Breast epithelium (tissue), 4 donors: ENCODE results near the gene HOXB5. TPM values are rescaled to one million over a fixed set of nuclear protein-coding genes. Genes with fewer than 3 reads are reported as not detected.

ENCODE experiments used
- DNase-seq, 2 donors: peaks; one replicate each; pipeline ENCODE4 v3.0.0-alpha.2; 2019; ENCODE audit warnings: low spot score in 2 of 2
- H3K27ac ChIP-seq, 2 donors: fragments of 200-600 bp; sonication (generic) in 1 of 2; one replicate each; pipeline ENCODE4 v1.5.1; 2016 to 2019; ENCODE audit warnings: mild to moderate bottlenecking in 1 of 2
- H3K27me3 ChIP-seq, 2 donors: fragments of 200-600 bp; sonication (generic) in 1 of 2; one replicate each; pipeline versions ENCODE4 v1.5.1 to v1.6.0; 2017 to 2019; ENCODE audit warnings: control low read depth in 1 of 2, mild to moderate bottlenecking in 1 of 2
- H3K36me3 ChIP-seq: fragments of 200-600 bp; one replicate; pipeline ENCODE4 v1.5.1; 2019
- H3K4me1 ChIP-seq, 2 donors: fragments of 200-600 bp; sonication (generic); one replicate each; pipeline ENCODE4 v1.5.1; 2016 to 2019; ENCODE audit warnings: control low read depth in 1 of 2
- H3K4me3 ChIP-seq, 3 donors: fragments of 200-600 bp; sonication (generic); 1 replicate in 2 of 3; 2 replicates in 1 of 3; pipeline ENCODE4 v1.5.1; 2016 to 2019; ENCODE audit warnings: mild to moderate bottlenecking in 3 of 3, moderate library complexity in 2 of 3
- H3K9me3 ChIP-seq, 2 donors: fragments of 200-600 bp; sonication (generic) in 1 of 2; one replicate each; pipeline ENCODE4 v1.5.1; 2016 to 2019; ENCODE audit warnings: control low read depth in 1 of 2
- POLR2A ChIP-seq: fragments of 450-650 bp; IDR thresholded peaks from one replicate; pipeline ENCODE4 v1.6.1; 2016; ENCODE audit warnings: antibody characterized with exemption, mild to moderate bottlenecking, moderate library complexity
- POLR2AphosphoS5 ChIP-seq, 3 donors: sonication (generic); formaldehyde crosslinking; IDR thresholded peaks; one replicate each; pipeline ENCODE4 v1.6.1; 2017; ENCODE audit warnings: antibody characterized with exemption in 3 of 3
- intact Hi-C: fragments of 100-400 bp; cut with DNase I; formaldehyde crosslinking; loops from one replicate; pipeline ENCODE4 v1.15.1; 2023; ENCODE audit warnings: low total_unique reads
- total RNA-seq, 3 donors: library from RNA; depleted of rRNA; stranded (reverse); fragments of >200 nt; gene quantifications; one replicate each; pipeline ENCODE4 v1.1.0, GENCODE V29; 2016
- TF ChIP-seq, protein P1 (sequence below), 3 donors: fragments of 450-650 bp; IDR thresholded peaks; one replicate each; pipeline ENCODE4 v1.5.1; 2016 to 2017; ENCODE audit warnings: antibody characterized with exemption in 3 of 3, mild to moderate bottlenecking in 3 of 3, moderate library complexity in 3 of 3

HOXB5 gene
- total RNA-seq, 3 donors from 2014 or later, result 0.44 to 2.0 (median 1.4) TPM

DNA sequence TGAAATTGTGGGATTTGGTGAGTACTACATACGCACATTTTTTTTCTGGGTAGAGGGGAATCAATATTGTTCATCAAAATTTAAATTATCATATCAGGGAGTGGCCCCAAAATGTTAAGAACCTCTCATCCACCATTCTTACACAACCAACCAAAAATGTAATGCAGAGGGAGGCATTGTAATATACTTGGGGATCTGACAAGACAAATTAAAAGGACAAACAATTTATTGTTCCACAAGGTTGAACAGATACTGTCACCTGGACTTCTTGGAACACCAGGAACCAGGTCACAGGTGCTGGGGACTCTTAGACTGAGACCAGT, 47.2 kb upstream of the HOXB5 start:
- Histone ChIP-seq H3K4me3 (no peak overlapping the region), H3K36me3 (no peaks in the 10 kb centered on the region), H3K27me3 (peaks cover 13 to 99% of the 10 kb centered on the region in 2 donors), H3K27ac (no peak overlapping the region), H3K9me3 (no peaks in the 10 kb centered on the region), H3K4me1 (no peaks in the 10 kb centered on the region)
- intact Hi-C loops, result no loop called here
- TF ChIP-seq POLR2A (no peak), POLR2AphosphoS5 (IDR thresholded peaks at IDR 0.05) (no peak)
- TF ChIP-seq, protein P1, sequence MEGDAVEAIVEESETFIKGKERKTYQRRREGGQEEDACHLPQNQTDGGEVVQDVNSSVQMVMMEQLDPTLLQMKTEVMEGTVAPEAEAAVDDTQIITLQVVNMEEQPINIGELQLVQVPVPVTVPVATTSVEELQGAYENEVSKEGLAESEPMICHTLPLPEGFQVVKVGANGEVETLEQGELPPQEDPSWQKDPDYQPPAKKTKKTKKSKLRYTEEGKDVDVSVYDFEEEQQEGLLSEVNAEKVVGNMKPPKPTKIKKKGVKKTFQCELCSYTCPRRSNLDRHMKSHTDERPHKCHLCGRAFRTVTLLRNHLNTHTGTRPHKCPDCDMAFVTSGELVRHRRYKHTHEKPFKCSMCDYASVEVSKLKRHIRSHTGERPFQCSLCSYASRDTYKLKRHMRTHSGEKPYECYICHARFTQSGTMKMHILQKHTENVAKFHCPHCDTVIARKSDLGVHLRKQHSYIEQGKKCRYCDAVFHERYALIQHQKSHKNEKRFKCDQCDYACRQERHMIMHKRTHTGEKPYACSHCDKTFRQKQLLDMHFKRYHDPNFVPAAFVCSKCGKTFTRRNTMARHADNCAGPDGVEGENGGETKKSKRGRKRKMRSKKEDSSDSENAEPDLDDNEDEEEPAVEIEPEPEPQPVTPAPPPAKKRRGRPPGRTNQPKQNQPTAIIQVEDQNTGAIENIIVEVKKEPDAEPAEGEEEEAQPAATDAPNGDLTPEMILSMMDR (IDR thresholded peaks at IDR 0.05), result no peak
- no peak for DNase-seq

DNA sequence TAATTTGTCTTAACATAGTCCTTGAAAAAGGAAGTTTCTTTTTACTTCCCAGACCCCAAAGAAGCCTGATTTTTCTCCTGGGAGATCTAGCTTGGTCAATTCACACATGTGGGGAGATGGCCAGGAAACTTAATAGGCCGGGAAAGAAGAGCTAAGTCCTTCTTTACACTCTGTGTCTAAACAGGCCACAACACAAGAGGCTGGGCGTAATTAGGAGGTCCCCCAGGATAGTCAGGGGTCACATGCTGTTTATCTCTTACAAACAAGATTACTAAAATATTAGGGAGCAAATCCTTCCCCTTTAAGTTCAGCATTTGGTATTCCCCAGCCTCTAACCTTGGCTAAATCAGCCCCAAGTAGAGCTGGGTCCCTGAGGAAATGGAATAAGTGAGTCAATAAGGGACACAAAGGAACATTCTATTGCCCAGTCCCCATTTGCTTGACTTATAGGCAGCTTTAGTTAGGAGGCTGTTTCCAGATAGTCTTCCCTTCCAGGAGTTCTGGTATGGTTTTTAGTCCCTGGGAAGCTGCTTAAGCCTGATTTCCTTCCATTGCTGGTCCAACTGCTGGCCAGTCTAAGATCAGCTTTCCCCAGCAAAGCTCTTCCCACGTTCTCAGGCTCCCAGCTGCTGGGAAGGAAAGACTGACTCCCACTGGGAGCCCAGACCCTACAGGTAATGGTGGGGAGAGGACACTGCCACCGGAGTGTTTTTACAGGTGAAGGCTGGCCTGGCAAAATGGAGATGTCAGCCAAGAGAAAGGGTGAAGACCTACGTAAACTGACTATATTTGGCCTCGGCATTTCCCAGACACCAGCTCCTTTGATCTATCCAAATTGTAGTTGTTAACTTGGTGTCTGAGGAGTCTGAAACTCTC, 46.6 kb upstream of the HOXB5 start:
- intact Hi-C loops, result no loop called here
- TF ChIP-seq, protein P1 (IDR thresholded peaks at IDR 0.05), result no peak
- TF ChIP-seq POLR2AphosphoS5 (IDR thresholded peaks at IDR 0.05) (no peak), POLR2A (no peak)
- peaks cover 13 to 99% of the 10 kb centered on the region in 2 donors for H3K27me3 ChIP-seq
- no peaks in the 10 kb centered on the region for H3K9me3 ChIP-seq
- no peak overlapping the region for H3K27ac ChIP-seq
- no peak overlapping the region for H3K4me3 ChIP-seq
- no peaks in the 10 kb centered on the region for H3K36me3 ChIP-seq
- DNase-seq, result no peak
- H3K4me1 ChIP-seq, result no peaks in the 10 kb centered on the region

DNA sequence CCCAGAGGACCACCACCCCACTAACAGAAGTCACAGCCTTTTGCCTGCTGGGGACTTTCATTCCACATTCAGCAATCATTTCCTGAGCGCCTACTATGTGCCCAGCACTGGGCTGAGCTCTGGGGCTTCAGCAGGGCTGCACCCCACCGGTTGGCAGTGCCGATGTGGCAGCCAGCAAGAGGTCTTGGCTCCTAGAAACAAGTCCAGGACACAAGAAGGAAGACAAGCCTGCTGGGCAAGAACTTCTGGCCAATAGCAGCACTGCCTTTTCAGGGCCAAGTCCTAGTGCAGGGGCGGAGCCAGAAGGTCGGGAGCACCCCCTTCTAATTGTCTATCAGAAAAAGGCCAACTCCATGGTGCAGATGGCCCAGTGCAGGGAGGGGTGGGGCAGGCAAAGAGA, 45.6 kb upstream of the HOXB5 start:
- H3K4me3 ChIP-seq, result no peak overlapping the region
- intact Hi-C loops, result no loop called here
- no peaks in the 10 kb centered on the region for H3K36me3 ChIP-seq
- no peak overlapping the region for H3K27ac ChIP-seq
- no peaks in the 10 kb centered on the region for H3K9me3 ChIP-seq
- no peak for DNase-seq
- H3K4me1 ChIP-seq, result no peaks in the 10 kb centered on the region
- H3K27me3 ChIP-seq, result peaks cover 13 to 99% of the 10 kb centered on the region in 2 donors
- TF ChIP-seq, protein P1 (IDR thresholded peaks at IDR 0.05), result no peak
- TF ChIP-seq POLR2A, result no peak
- no peak for TF ChIP-seq POLR2AphosphoS5 (IDR thresholded peaks at IDR 0.05)

DNA sequence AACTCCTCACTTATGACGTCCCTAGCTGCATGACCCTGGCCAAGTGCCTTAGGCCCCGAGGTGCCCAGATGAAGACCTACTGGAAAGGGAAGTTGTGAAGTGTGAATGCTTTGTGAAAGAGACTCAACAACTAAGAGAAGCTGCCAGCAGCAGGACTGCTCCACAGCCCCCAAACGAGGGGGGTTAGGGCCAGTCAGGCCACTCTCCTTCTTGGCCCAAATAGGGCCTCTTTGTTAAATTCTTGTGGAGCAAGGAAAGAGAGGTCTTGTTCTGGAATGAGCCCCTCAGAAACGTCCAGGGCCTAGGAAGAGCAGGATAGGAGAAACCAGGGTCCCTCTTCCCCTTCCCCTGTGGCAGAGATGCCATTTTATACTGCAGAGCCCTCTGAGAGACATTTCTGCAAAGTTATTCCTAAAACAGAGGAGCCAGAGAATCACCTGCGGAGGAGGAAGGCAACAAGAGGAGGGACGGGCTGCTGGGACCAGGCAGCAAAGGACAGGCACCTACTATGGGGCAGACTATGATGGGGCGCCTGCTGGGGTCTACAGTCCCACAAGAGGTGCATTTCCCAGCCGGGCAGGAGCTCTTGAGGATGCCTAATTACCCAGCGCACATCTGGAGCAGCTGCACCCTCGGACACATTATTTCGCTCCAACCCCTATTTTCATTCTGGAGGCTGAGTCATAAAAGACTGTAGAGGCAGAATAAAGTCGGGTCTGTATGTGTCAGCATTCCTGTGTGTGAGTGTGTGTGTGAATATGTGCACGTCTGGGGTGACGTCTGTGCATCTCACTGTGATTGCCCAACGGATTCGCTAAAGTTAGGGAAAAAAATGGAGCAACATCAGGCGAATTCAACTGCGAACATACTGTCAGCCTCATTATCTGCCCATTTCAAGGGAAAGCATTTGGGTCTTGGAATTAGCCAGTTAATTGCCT, 44.0 kb upstream of the HOXB5 start:
- Histone ChIP-seq H3K4me1 (no peaks in the 10 kb centered on the region), H3K27me3 (peaks cover 11 to 99% of the 10 kb centered on the region in 2 donors), H3K4me3 (no peak overlapping the region), H3K9me3 (no peaks in the 10 kb centered on the region), H3K27ac (no peak overlapping the region), H3K36me3 (no peaks in the 10 kb centered on the region)
- TF ChIP-seq, protein P1 (IDR thresholded peaks at IDR 0.05), result no peak
- no peak for DNase-seq
- intact Hi-C loops, result no loop called here
